T-cell (primary cell): ENCODE data around the gene CNNM3. TPM values are rescaled to one million over a fixed set of nuclear protein-coding genes. Genes with fewer than 3 reads are reported as not detected.

Experiments used
- ATAC-seq, 4 experiments: fragments of 200-7000 bp in 3 of 4; fragments of 150-1000 bp in 1 of 4; cut with Tn5 transposase; replicated peaks in 1 of 4; 1 replicate in 3 of 4; 2 replicates in 1 of 4; pipeline ENCODE4 v1.10.0; 2021; ENCODE audit warnings: moderate library complexity in 3 of 4, mild to moderate bottlenecking in 2 of 4, moderate number of reproducible peaks in 1 of 4
- CTCF ChIA-PET, 2 donors: fragments of 300-600 bp; sonication (Branson Sonifier 250); formaldehyde crosslinking; loops; one replicate each; lab custom pipeline; 2022; ENCODE audit warnings: antibody characterized with exemption in 2 of 2; lab: Charles Lee
- POLR2A ChIA-PET, 2 donors: fragments of 300-600 bp; sonication (Branson Sonifier 250); formaldehyde crosslinking; loops; one replicate each; lab custom pipeline; 2022; ENCODE audit warnings: antibody characterized with exemption in 2 of 2; lab: Charles Lee
- DNase-seq, 35 experiments: peaks; one replicate each; pipeline versions ENCODE4 v3.0.0 to v3.0.0-alpha.2; 2013 to 2023
- H3K27ac ChIP-seq: one replicate; pipeline ENCODE4 v1.5.1; 2013; ENCODE audit warnings: low read length
- H3K27me3 ChIP-seq, 2 experiments: replicated peaks in 1 of 2; 1 replicate in 1 of 2; 2 replicates in 1 of 2; pipeline versions ENCODE4 v1.6.1 to v1.7.0; 2013; ENCODE audit warnings: low read length in 1 of 2, mixed read lengths in 1 of 2; ENCODE audit not compliant: control insufficient read depth in 2 of 2, insufficient read depth in 2 of 2; ENCODE audit errors: extremely low read depth in 1 of 2
- H3K36me3 ChIP-seq, 2 donors: 1 replicate in 1 of 2; 2 replicates in 1 of 2; pipeline versions ENCODE4 v1.6.1 to v1.7.0; 2013; ENCODE audit warnings: low read length in 1 of 2; ENCODE audit not compliant: control insufficient read depth in 2 of 2, insufficient read depth in 1 of 2; ENCODE audit errors: extremely low read depth in 1 of 2
- H3K4me1 ChIP-seq, 2 experiments: 1 replicate in 1 of 2; 2 replicates in 1 of 2; pipeline versions ENCODE4 v1.6.1 to v1.7.0; 2013; ENCODE audit warnings: low read length in 2 of 2, mixed read lengths in 1 of 2; ENCODE audit not compliant: insufficient read depth in 2 of 2, control insufficient read depth in 1 of 2; ENCODE audit errors: extremely low read depth in 1 of 2
- H3K4me3 ChIP-seq, 2 donors: 1 replicate in 1 of 2; 2 replicates in 1 of 2; pipeline versions ENCODE4 v1.5.1 to v1.7.0; 2013; ENCODE audit warnings: mild to moderate bottlenecking in 2 of 2, low read length in 1 of 2, moderate library complexity in 1 of 2; ENCODE audit not compliant: control insufficient read depth in 1 of 2; ENCODE audit errors: extremely low read depth in 1 of 2
- H3K9me3 ChIP-seq: 2 replicates; pipeline ENCODE4 v1.7.0; 2013
- H3K27ac Mint-ChIP-seq, 2 donors: one replicate each; pipeline ENCODE4 v1.8.0; 2020 to 2021; ENCODE audit warnings: mild to moderate bottlenecking in 2 of 2, mixed read lengths in 2 of 2
- H3K27me3 Mint-ChIP-seq, 2 donors: one replicate each; pipeline ENCODE4 v1.8.0; 2021 to 2022; ENCODE audit warnings: mixed read lengths in 2 of 2
- H3K36me3 Mint-ChIP-seq: one replicate; pipeline ENCODE4 v1.8.0; 2021; ENCODE audit warnings: mixed read lengths
- H3K4me1 Mint-ChIP-seq, 3 donors: one replicate each; pipeline ENCODE4 v1.8.0; 2020 to 2022; ENCODE audit warnings: mixed read lengths in 3 of 3, mild to moderate bottlenecking in 1 of 3
- H3K4me3 Mint-ChIP-seq, 3 donors: one replicate each; pipeline ENCODE4 v1.8.0; 2020 to 2022; ENCODE audit warnings: mild to moderate bottlenecking in 3 of 3, mixed read lengths in 3 of 3, moderate library complexity in 3 of 3
- H3K9me3 Mint-ChIP-seq, 3 donors: one replicate each; pipeline ENCODE4 v1.8.0; 2020 to 2022; ENCODE audit warnings: mixed read lengths in 3 of 3
- WGBS: methylation state at CpG from one replicate; pipeline ENCODE4 v1.1.5; 2013; ENCODE audit warnings: missing lambda C conversion rate; ENCODE audit not compliant: insufficient coverage; 5-methylcytosine and 5-hydroxymethylcytosine counted together
- total RNA-seq, 35 experiments: library from RNA in 6 of 35; stranded (reverse) in 6 of 35; fragments of 120-200 nt in 1 of 35; gene quantifications; one replicate each; pipeline versions ENCODE4 v1.2.1 to v1.2.4 and lab custom pipeline; 2013 to 2026

Gene CNNM3
- total RNA-seq, 5 donors from 2014 or later (not counting 1 experiment from before 2014, with no cell fraction given): 44.2 to 55.3 (median 48.0) TPM

DNA sequence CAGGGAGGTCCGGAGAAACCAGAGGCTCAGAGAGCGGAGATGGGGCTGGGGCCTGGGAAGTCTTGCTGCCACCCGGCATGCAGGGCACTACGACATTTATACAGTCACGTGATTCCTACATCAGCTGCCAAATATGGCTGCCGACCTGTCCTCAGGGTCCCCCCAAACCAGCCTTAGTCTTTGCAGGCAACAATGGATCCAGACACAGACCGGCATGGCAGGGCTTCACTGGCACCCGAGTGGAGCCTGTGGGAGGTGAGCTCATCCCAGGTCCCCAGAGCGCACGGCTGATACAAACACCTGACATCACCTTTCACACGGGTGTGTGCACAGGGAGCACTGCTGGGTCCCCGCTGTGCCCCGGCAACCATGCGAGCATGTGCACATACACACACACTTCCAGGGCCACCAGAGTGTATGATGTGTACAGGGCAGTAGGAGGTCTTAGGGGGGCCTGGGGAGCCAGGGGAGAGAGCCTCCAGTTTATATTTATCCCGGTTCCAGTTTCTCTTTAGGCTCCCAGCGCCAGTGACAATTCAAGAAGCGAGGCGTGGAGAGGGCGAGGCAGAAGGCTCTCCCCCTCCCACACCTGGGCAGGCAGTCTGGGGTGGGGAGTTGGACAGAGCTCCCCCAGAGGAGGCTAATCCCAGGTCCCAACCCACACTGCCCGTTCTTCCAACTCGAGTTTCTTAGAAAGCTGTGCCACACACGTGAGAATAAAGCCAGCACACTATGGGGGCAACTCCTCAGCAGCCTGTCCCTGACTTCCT lies 51.1 kb downstream of the CNNM3 start:
- Mint-ChIP-seq H3K27ac (peak overlapping the region; percentile 86), H3K27me3 (no peaks in the 10 kb centered on the region), H3K4me1 (peaks cover 33 to 38% (median 34%) of the 10 kb centered on the region in 3 donors), H3K9me3 (no peaks in the 10 kb centered on the region), H3K36me3 (peaks cover 10% of the 10 kb centered on the region), H3K4me3 (peak overlapping the region; percentile 81 to 86 (median 85))
- 73% methylated on average over 10 of the region's 22 CpGs for WGBS
- peaks cover 10 to 47% of the 10 kb centered on the region in 2 donors for H3K36me3 ChIP-seq
- H3K27me3 ChIP-seq: peaks cover 0 to 6% of the 10 kb centered on the region in 2 experiments
- DNase-seq (peak in 1 of 35 experiments; percentile 15), ATAC-seq (no peak)
- peaks cover 14 to 44% of the 10 kb centered on the region in 2 experiments for H3K4me1 ChIP-seq
- POLR2A ChIA-PET: interaction anchor here in 1 of 2 donors (1.0 kb wide), 1 partner anchor 28 kb away, joined by 3 read pairs; no protein-coding TSS in a partner anchor
- no peaks in the 10 kb centered on the region for H3K9me3 ChIP-seq
- CTCF ChIA-PET: interaction anchor here in 1 of 2 donors (1.7 kb wide), 1 partner anchor 9 kb away, joined by 9 read pairs; the partner anchor contains the start of gene ANKRD39
- peak overlapping the region; percentile 66 to 75 for H3K4me3 ChIP-seq
- H3K27ac ChIP-seq: peak overlapping the region; percentile 68

DNA sequence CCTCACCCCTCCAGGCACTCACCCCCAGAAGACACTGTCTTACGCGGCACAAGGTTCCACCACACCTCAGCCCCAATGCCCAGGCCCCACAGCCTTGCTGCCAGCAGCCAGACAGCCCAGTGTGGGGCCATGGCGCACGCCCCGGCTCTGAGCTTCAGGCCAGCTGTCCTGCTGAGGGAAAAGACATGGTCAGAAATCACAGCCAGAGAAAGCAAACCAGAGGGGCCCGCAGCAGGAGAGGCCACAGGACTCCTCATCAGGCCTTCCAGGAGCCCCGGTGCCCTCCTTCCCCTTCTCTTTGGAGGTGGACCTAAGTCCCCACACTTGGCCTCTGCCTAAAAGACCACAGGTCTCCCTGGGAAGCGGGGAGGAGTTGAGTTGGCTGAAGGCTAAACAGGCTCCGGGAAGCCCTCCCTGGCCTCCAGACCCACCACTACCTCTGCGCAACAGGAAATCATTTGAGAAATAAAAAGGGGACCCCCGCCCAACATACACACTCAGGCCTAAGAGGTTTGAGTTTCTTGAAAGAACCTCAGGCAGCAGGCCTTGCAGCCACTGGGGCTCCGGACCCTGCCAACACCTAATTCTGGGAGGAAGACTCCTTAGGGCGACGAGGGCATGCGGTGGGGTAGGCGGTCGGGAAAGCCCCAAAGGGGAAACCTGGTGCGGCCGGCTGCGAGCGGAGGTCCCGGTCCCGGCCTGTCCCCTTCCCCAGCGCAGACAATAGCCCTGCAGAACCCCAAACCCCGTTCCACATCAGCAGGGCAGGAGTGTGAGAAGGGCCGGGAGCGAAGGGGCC lies 51.9 kb downstream of the CNNM3 start:
- ChIA-PET CTCF (interaction anchor here (0.6 to 1.7 kb wide), 5 partner anchors 10 to 783 kb away, joined by 4 to 9 read pairs (median 6); partner anchors contain the start of gene ANKRD39 (in 1 of the 2)), POLR2A (interaction anchor here (0.5 to 0.7 kb wide), 3 partner anchors 29 to 796 kb away, joined by 3 to 9 read pairs (median 3); partner anchors contain the start of gene ACTR1B (in 1 of the 2))
- Histone ChIP-seq H3K27ac (peak overlapping the region; percentile 68), H3K4me3 (peak overlapping the region; percentile 66 to 75), H3K27me3 (peaks cover 0 to 6% of the 10 kb centered on the region in 2 experiments), H3K36me3 (peaks cover 10 to 47% of the 10 kb centered on the region in 2 donors), H3K9me3 (no peaks in the 10 kb centered on the region), H3K4me1 (peaks cover 14 to 47% of the 10 kb centered on the region in 2 experiments)
- ATAC-seq (peak in 1 of 4 experiments; percentile 5), DNase-seq (peak in 4 of 35 experiments; percentile 14 to 59 (median 25))
- WGBS: 59% methylated on average over 8 of the region's 27 CpGs
- Mint-ChIP-seq H3K4me3 (peak overlapping the region; percentile 81 to 86 (median 85)), H3K27me3 (no peaks in the 10 kb centered on the region), H3K9me3 (no peaks in the 10 kb centered on the region), H3K4me1 (peaks cover 34 to 45% (median 36%) of the 10 kb centered on the region in 3 donors), H3K36me3 (peaks cover 9% of the 10 kb centered on the region), H3K27ac (peak overlapping the region; percentile 86)

DNA sequence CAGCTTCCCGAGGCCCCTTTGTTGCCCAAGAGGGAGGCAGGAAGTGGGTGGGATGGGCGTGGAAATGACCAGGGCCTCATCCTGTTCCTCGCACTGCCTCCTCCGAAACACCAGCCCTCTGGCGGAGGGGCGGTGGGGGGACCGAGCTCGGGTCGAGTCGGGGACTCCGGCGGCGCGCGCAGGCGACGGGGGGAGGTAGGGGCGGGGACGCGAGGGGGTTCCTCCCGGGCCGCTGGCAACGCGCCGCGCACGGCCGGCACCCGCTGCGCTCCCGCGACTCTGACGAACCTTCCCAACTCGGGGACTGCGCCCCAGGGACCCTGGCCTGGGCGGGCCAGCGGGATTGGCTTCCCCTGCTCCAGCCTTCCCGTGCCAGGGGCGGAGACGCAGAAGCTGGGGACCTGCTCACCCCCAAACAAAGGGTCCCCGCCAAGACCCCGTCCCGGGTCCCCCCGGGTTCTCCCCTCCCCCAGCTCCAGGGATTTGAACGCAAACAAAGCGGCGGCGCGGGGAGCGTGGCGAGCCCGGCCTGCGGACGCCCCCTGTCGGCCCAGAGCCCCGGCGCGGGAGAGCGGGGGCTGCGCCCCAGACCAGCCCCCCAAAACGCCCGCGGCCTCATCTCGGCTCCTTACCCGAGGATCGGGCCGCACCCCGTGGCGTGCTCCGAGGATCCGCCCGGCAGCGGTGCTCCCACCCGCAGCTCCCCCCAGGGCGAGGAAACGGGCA lies 52.6 kb downstream of the CNNM3 start:
- Mint-ChIP-seq H3K4me3 (peak overlapping the region; percentile 81 to 86 (median 85)), H3K27me3 (no peaks in the 10 kb centered on the region), H3K36me3 (peaks cover 4% of the 10 kb centered on the region), H3K4me1 (peaks cover 32 to 48% (median 43%) of the 10 kb centered on the region in 3 donors), H3K27ac (peak overlapping the region; percentile 86), H3K9me3 (no peaks in the 10 kb centered on the region)
- ChIA-PET CTCF (interaction anchor here (0.6 to 1.7 kb wide), 5 partner anchors 11 to 782 kb away, joined by 4 to 9 read pairs (median 6); partner anchors contain the start of gene ANKRD39 (in 1 of the 2)), POLR2A (interaction anchor here (0.5 to 0.7 kb wide), 3 partner anchors 30 to 795 kb away, joined by 3 to 9 read pairs (median 3); partner anchors contain the start of gene ACTR1B (in 1 of the 2))
- no peaks in the 10 kb centered on the region for H3K9me3 ChIP-seq
- H3K4me1 ChIP-seq: peaks cover 14 to 53% of the 10 kb centered on the region in 2 experiments
- under 1% methylated on average over 66 of the region's 76 CpGs for WGBS
- peaks cover 0 to 6% of the 10 kb centered on the region in 2 experiments for H3K27me3 ChIP-seq
- H3K27ac ChIP-seq: peak overlapping the region; percentile 68
- peak; percentile 21 to 24 (median 22) for ATAC-seq
- peak in 33 of 35 experiments; percentile 35 to 73 (median 55) for DNase-seq
- peak overlapping the region; percentile 66 to 75 for H3K4me3 ChIP-seq
- peaks cover 8 to 39% of the 10 kb centered on the region in 2 donors for H3K36me3 ChIP-seq

DNA sequence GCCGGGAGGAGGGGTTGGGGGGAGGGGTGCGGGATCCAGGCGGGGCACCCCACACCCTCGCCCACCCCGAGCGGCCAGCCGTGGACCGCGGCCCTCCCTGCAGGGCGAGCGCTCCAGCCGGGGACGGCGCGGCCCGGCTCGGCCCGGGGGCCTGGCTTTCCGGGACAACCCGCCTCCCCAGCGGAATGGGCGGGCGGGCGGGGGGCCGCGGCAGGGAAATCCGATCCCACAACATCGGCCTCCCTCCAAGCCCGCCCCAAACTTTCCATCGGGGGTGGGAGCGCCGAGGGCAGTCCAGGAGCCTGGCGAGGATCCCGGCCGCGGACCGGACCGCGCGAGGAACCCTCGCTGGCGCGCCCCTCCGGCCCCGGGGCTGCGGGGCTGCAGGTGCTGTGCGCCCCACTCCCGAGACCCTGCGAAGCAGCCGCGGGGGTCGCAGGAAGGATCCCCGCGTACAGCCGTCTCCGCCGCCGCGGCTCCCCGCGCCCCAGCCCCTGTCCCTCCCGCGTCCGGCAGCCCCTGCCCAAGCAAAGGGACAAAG lies 53.3 kb downstream of the CNNM3 start:
- CTCF ChIA-PET: interaction anchor here in 1 of 2 donors (1.7 kb wide), 1 partner anchor 12 kb away, joined by 9 read pairs; the partner anchor contains the start of gene ANKRD39
- H3K4me3 Mint-ChIP-seq: peak overlapping the region in 2 of 3 donors; percentile 60 to 86
- H3K27ac ChIP-seq: no peak overlapping the region
- WGBS: under 1% methylated on average over 59 of the region's 64 CpGs
- H3K4me3 ChIP-seq: peak overlapping the region; percentile 66 to 75
- DNase-seq: peak in 1 of 35 experiments; percentile 5
- peaks cover 0 to 6% of the 10 kb centered on the region in 2 experiments for H3K27me3 ChIP-seq
- peak in 3 of 4 experiments; percentile 1 to 8 (median 2) for ATAC-seq
- no peaks in the 10 kb centered on the region for H3K9me3 Mint-ChIP-seq
- no peaks in the 10 kb centered on the region for H3K9me3 ChIP-seq
- peaks cover 4% of the 10 kb centered on the region for H3K36me3 Mint-ChIP-seq
- no peaks in the 10 kb centered on the region for H3K27me3 Mint-ChIP-seq
- peaks cover 38 to 55% (median 48%) of the 10 kb centered on the region in 3 donors for H3K4me1 Mint-ChIP-seq
- peaks cover 14 to 57% of the 10 kb centered on the region in 2 experiments for H3K4me1 ChIP-seq
- H3K36me3 ChIP-seq: peaks cover 6 to 33% of the 10 kb centered on the region in 2 donors
- no peak overlapping the region for H3K27ac Mint-ChIP-seq
- POLR2A ChIA-PET: no interaction called here

DNA sequence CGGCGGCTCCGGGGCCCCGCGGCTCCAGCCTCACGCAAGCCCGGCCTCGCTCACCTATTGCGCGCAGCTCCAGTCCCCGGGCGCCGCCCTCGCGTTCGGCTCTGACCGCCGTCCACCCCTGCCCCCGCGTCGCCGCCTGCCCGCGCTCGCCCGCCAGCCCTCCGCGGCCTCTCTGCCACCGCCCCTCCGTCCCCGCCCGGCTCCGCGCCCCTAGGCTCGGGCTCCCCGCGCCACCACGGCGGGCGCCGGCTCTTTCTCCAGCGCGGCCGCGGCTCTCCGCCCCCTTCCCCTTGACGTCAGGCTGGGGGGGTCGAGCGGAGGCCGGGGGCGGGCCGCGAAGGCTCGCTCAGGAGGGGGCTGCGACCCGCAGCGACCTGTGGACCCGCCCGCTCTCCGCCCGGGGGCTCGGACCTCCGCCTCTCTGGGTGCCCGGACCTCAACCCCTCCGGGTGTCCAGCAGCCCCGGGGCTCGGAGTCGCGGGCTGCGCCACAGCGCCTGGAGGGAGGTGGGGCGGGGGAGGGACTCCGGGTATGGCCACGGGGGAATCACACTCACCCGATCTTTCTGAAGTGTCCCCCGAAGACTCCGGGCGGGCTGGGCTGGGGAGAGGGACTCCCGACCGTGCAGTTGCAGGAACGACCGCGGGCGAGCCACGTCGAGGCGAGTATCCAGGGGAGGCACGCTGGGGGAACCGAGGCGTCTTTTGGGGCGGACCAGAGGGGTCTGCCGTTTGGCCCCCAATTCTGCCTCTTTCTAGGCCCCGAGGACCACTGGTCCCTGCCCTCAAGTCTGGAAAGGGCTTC lies 54.0 kb downstream of the CNNM3 start, which contains the start of gene SEMA4C:
Gene SEMA4C (minus strand): TSS at position 259 of the 804 bp plus-strand sequence. CDS start 2,194 bp downstream, outside the sequence.
- peaks cover 2 to 26% of the 10 kb centered on the region in 2 donors for H3K36me3 ChIP-seq
- ChIA-PET POLR2A (no interaction called here), CTCF (interaction anchor here in 1 of 2 donors (0.7 to 1.8 kb wide), 4 partner anchors 10 to 92 kb away, joined by 3 to 25 read pairs (median 4); partner anchors contain the start of gene ANKRD39)
- H3K9me3 ChIP-seq: no peaks in the 10 kb centered on the region
- H3K4me3 ChIP-seq: peak within 1 kb of the TSS; percentile 66 to 75
- peak; percentile 57 to 67 (median 64) for ATAC-seq
- H3K27ac Mint-ChIP-seq: peak within 1 kb of the TSS; percentile 92 to 93
- H3K27ac ChIP-seq: peak within 1 kb of the TSS; percentile 89
- H3K9me3 Mint-ChIP-seq: no peaks in the 10 kb centered on the region
- H3K27me3 ChIP-seq: peaks cover 0 to 6% of the 10 kb centered on the region in 2 experiments
- H3K4me1 ChIP-seq: peaks cover 16 to 56% of the 10 kb centered on the region in 2 experiments
- DNase-seq: peak in 32 of 35 experiments; percentile 32 to 78 (median 54)
- H3K4me1 Mint-ChIP-seq: peaks cover 40 to 60% (median 52%) of the 10 kb centered on the region in 3 donors
- peaks cover 4% of the 10 kb centered on the region for H3K36me3 Mint-ChIP-seq
- peak within 1 kb of the TSS; percentile 84 to 90 (median 86) for H3K4me3 Mint-ChIP-seq
- WGBS: 1% methylated on average over 89 of the region's 93 CpGs
- no peaks in the 10 kb centered on the region for H3K27me3 Mint-ChIP-seq
